Adrenal gland (tissue), 12 donors: Measurements from ENCODE around the gene OR8D4. TPM values are rescaled to one million over a fixed set of nuclear protein-coding genes. Genes with fewer than 3 reads are reported as not detected.
"Not testable (repeated sequence)": the region's sequence is repeated elsewhere in the genome, so short reads cannot be mapped to it uniquely, and the experiment has no call there.

ENCODE experiments used
- DNase-seq, 7 donors: peaks; one replicate each; pipeline ENCODE4 v3.0.0-alpha.2; 2019 to 2020
- H3K27ac ChIP-seq, 5 donors: fragments of 200-600 bp; sonication (generic) in 4 of 5; 1 replicate in 3 of 5; 2 replicates in 2 of 5; pipeline versions ENCODE4 v1.5.1 to v1.8.0; 2016 to 2020; ENCODE audit warnings: mild to moderate bottlenecking in 1 of 5
- H3K27me3 ChIP-seq: fragments of 200-600 bp; 2 replicates; pipeline ENCODE4 v1.8.0; 2021
- H3K36me3 ChIP-seq, 2 donors: fragments of 200-600 bp; replicated peaks in 1 of 2; 1 replicate in 1 of 2; 2 replicates in 1 of 2; pipeline versions ENCODE4 v1.5.1 to v1.8.0; 2018 to 2022
- H3K4me1 ChIP-seq, 2 donors: fragments of 200-600 bp; replicated peaks in 1 of 2; 1 replicate in 1 of 2; 2 replicates in 1 of 2; pipeline versions ENCODE4 v1.5.1 to v1.8.0; 2018 to 2021
- H3K4me3 ChIP-seq, 4 donors: fragments of 200-600 bp; sonication (generic) in 3 of 4; one replicate each; pipeline ENCODE4 v1.5.1; 2016 to 2018
- H3K9me3 ChIP-seq, 3 donors: fragments of 200-600 bp; sonication (generic) in 1 of 3; replicated peaks in 1 of 3; 1 replicate in 2 of 3; 2 replicates in 1 of 3; pipeline versions ENCODE4 v1.5.1 to v1.8.0; 2016 to 2021
- CTCF ChIP-seq, 6 experiments: fragments of 450-650 bp in 4 of 6; fragments of 200-600 bp in 2 of 6; sonication (generic) in 1 of 6; IDR thresholded peaks; 1 replicate in 5 of 6; 2 replicates in 1 of 6; pipeline versions ENCODE4 v1.5.1 to v1.8.0; 2016 to 2021; ENCODE audit warnings: antibody characterized with exemption in 6 of 6, mild to moderate bottlenecking in 2 of 6, moderate library complexity in 1 of 6
- POLR2A ChIP-seq, 2 donors: fragments of 450-650 bp; IDR thresholded peaks; one replicate each; pipeline ENCODE4 v1.6.1; 2017; ENCODE audit warnings: antibody characterized with exemption in 2 of 2, mild to moderate bottlenecking in 2 of 2, moderate library complexity in 1 of 2
- WGBS, 4 donors: extraction: QIAGEN DNeasy Blood & Tissue Kit in 2 of 4; methylation state at CpG; one replicate each; pipeline versions ENCODE4 v1.1.5 to v1.1.7; 2013 to 2017; 5-methylcytosine and 5-hydroxymethylcytosine counted together
- intact Hi-C, 2 donors: fragments of 100-400 bp; cut with DNase I; formaldehyde crosslinking; loops; one replicate each; pipeline versions ENCODE4 v1.14.1 to v1.15.0; 2022 to 2023
- polyA plus RNA-seq, 3 donors: library from polyadenylated mRNA; stranded (reverse); fragments of 200-250 nt in 2 of 3; fragments of 350-450 nt in 1 of 3; fragmentation: Illumina TruSeq in 1 of 3; extraction: RNeasy Lipid Tissue Mini Kit (QIAGEN cat#74804) in 1 of 3; gene quantifications; one replicate each; pipeline ENCODE4 v1.2.3, GENCODE V29; 2013 to 2014
- total RNA-seq, 9 donors: library from RNA; depleted of rRNA in 4 of 9; stranded (reverse); fragments of >200 nt in 4 of 9; fragments of 120-200 nt in 1 of 9; fragmentation: NEBNext Ultra II Directional in 1 of 9; extraction: Animal tissue kit (Norgen Biotek cat#: 25700) in 1 of 9; gene quantifications; one replicate each; pipeline versions ENCODE4 v1.1.0 to v1.2.4, GENCODE V29; 2013 to 2023
- donor health status: healthy with polysubstance abuse.
- donor health status: Bipolar disorder and iron deficiency.
- donor health status: DM: yes; HTN: yes; CAD: no.
- donor health status: DM: no; HTN: no; CAD: no.
- donor health status: DM: no; HTN: no; CAD: no.
- donor health status: DM: yes; HTN: yes; CAD: no.

Gene OR8D4
- total and polyA plus RNA-seq, 12 donors, result 0.11 TPM; not detected in 11

- intact Hi-C loops, result no loop called here
- Histone ChIP-seq H3K4me1 (no peaks in the 10 kb centered on the region), H3K27me3 (no peaks in the 10 kb centered on the region), H3K36me3 (no peaks in the 10 kb centered on the region), H3K27ac (no peak overlapping the region), H3K9me3 (no peaks in the 10 kb centered on the region), H3K4me3 (no peak overlapping the region)
- DNase-seq, result no peak
- WGBS, 4 donors, result 39 to 55% (median 50%) methylated on average over 2 of the region's 2 CpGs
- TF ChIP-seq CTCF (IDR thresholded peaks at IDR 0.05), result no peak
- no peak for TF ChIP-seq POLR2A (IDR thresholded peaks at IDR 0.05)
Measured at GRCh38 chr11:123859731-123860130, 42.2 kb upstream of the OR8D4 start.

DNA sequence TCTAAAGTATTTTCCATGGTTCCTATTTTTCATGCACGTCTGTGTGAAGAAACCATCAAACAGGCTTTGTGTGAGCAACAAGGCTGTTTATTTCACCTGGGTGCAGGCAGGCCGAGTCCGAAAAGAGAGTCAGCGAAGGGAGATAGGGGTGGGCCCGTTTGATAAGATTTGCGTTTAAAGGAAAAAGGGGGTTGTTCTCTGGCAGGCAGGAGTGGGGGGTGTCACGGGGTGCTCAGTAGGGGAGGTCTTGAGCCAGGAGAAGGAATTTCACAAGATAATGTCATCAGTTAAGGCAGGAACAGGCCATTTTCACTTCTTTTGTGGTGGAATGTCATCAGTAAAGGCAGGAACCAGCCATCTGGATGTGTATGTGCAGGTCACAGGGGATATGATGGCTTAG, 36.7 kb upstream of the OR8D4 start:
- H3K4me3 ChIP-seq, H3K9me3 ChIP-seq, H3K27ac ChIP-seq, H3K36me3 ChIP-seq, H3K4me1 ChIP-seq, DNase-seq, H3K27me3 ChIP-seq, intact Hi-C loops: not testable (repeated sequence)
- 44 to 49% (median 47%) methylated on average over 7 of the region's 7 CpGs for WGBS, 4 donors

- H3K27ac ChIP-seq, H3K4me3 ChIP-seq, intact Hi-C loops, H3K9me3 ChIP-seq, H3K27me3 ChIP-seq, H3K4me1 ChIP-seq, DNase-seq, H3K36me3 ChIP-seq: not testable (repeated sequence)
- 65 to 76% (median 70%) methylated on average over 9 of the region's 9 CpGs for WGBS, 4 donors
Measured at GRCh38 chr11:123867795-123868194, 34.2 kb upstream of the OR8D4 start.

DNA sequence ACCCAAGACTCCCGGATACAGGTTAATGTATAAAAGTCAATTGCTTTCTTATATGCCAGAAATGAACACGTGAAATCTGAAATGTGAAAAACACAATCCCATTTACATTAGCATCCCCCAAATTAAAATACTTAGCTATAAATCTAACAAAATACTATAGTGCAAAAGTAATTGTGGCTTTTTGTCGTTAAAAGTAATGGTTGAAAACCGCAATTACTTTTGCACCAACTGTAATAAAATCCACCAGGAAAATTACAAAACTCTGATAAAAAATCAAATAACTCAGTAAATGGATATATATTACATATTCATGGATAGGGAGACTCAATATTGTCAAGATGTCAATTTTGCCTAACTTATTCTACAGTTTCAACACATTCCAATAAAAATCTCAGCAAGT, 21.1 kb upstream of the OR8D4 start:
- H3K27ac ChIP-seq, result no peak overlapping the region
- H3K9me3 ChIP-seq, result no peaks in the 10 kb centered on the region
- H3K36me3 ChIP-seq, result no peaks in the 10 kb centered on the region
- no peaks in the 10 kb centered on the region for H3K27me3 ChIP-seq
- no peaks in the 10 kb centered on the region for H3K4me1 ChIP-seq
- no peak for DNase-seq
- H3K4me3 ChIP-seq, result no peak overlapping the region
- intact Hi-C loops, result no loop called here
- TF ChIP-seq CTCF (IDR thresholded peaks at IDR 0.05) (no peak), POLR2A (IDR thresholded peaks at IDR 0.05) (no peak)
- WGBS, 4 donors, result 77 to 95% (median 82%) methylated on average over 4 of the region's 4 CpGs

- H3K9me3 ChIP-seq, result no peaks in the 10 kb centered on the region
- intact Hi-C loops, result no loop called here
- H3K4me1 ChIP-seq, result no peaks in the 10 kb centered on the region
- WGBS, 4 donors, result 67 to 86% (median 74%) methylated on average over 3 of the region's 3 CpGs
- TF ChIP-seq CTCF (IDR thresholded peaks at IDR 0.05) (no peak), POLR2A (IDR thresholded peaks at IDR 0.05) (no peak)
- no peaks in the 10 kb centered on the region for H3K36me3 ChIP-seq
- H3K4me3 ChIP-seq, result no peak within 1 kb of the TSS
- no peaks in the 10 kb centered on the region for H3K27me3 ChIP-seq
- no peak for DNase-seq
- H3K27ac ChIP-seq, result no peak within 1 kb of the TSS
Measured at GRCh38 chr11:123885570-123885969, 16.4 kb upstream of the OR8D4 start, which contains the start of gene TMEM225. Gene TMEM225 (minus strand): TSS chr11:123885670. CDS start chr11:123885425, 245 bp downstream.
